HepG2 (cell line): ENCODE results near the gene KHNYN. TPM values are rescaled to one million over a fixed set of nuclear protein-coding genes. Genes with fewer than 3 reads are reported as not detected.

Experiments
- AGO1 ChIP-seq: fragments of 200-400 bp; formaldehyde crosslinking; IDR thresholded peaks from 2 replicates; pipeline ENCODE4 v1.6.1; 2017; ENCODE audit warnings: mild to moderate bottlenecking, low read depth, low read length, moderate library complexity; ENCODE audit not compliant: poor library complexity, severe bottlenecking
- HOXA7 ChIP-seq: sonication (generic); formaldehyde crosslinking; IDR thresholded peaks from 2 replicates; pipeline ENCODE4 v1.8.1; 2022; ENCODE audit warnings: mild to moderate bottlenecking, missing genetic modification reagents, moderate library complexity
- KAT7 ChIP-seq: IDR thresholded peaks from 2 replicates; pipeline ENCODE4 v1.6.1; 2018; ENCODE audit warnings: borderline replicate concordance, missing compliant biosample characterization
- LCORL ChIP-seq, 2 experiments: fragments of 450-650 bp in 1 of 2; sonication (generic) in 1 of 2; formaldehyde crosslinking in 1 of 2; IDR thresholded peaks; 2 replicates each; pipeline versions ENCODE4 v1.5.0 to v1.6.1; 2017 to 2020; ENCODE audit warnings: antibody characterized with exemption in 1 of 2, missing genetic modification reagents in 1 of 2
- MYC ChIP-seq: sonication (generic); formaldehyde crosslinking; IDR thresholded peaks from 2 replicates; pipeline ENCODE4 v1.9.0; 2021; ENCODE audit warnings: missing genetic modification reagents, borderline replicate concordance
- NR2F6 ChIP-seq, 2 experiments: IDR thresholded peaks; 2 replicates each; pipeline ENCODE4 v1.6.1; 2016; ENCODE audit warnings: antibody characterized with exemption in 1 of 2, mild to moderate bottlenecking in 1 of 2
- SMC3 ChIP-seq: IDR thresholded peaks from 2 replicates; pipeline ENCODE4 v1.6.1; 2011; ENCODE audit warnings: low read length, improper control_type of control experiment
- SNAPC5 ChIP-seq: sonication (generic); formaldehyde crosslinking; IDR thresholded peaks from 2 replicates; pipeline ENCODE4 v1.8.1; 2023; ENCODE audit warnings: mild to moderate bottlenecking, missing genetic modification reagents, borderline replicate concordance
- TFE3 ChIP-seq: IDR thresholded peaks from 2 replicates; pipeline ENCODE4 v1.6.1; 2016
- ZBTB39 ChIP-seq: sonication (generic); formaldehyde crosslinking; IDR thresholded peaks from 2 replicates; pipeline ENCODE4 v1.5.0; 2020; ENCODE audit warnings: missing genetic modification reagents
- ZNF318 ChIP-seq: sonication (generic); formaldehyde crosslinking; IDR thresholded peaks from 2 replicates; pipeline ENCODE4 v1.4.0; 2020; ENCODE audit warnings: mild to moderate bottlenecking, missing genetic modification reagents
- ZNF333 ChIP-seq: sonication (generic); formaldehyde crosslinking; IDR thresholded peaks from 2 replicates; pipeline ENCODE4 v1.4.0; 2020; ENCODE audit warnings: mild to moderate bottlenecking, missing genetic modification reagents, borderline replicate concordance
- ZNF530 ChIP-seq: sonication (generic); formaldehyde crosslinking; IDR thresholded peaks from 2 replicates; pipeline ENCODE4 v1.5.0; 2020; ENCODE audit warnings: low read depth, mild to moderate bottlenecking, missing genetic modification reagents
- ZNF75D ChIP-seq: sonication (generic); formaldehyde crosslinking; IDR thresholded peaks from 2 replicates; pipeline ENCODE4 v1.8.1; 2023; ENCODE audit warnings: missing genetic modification reagents, mild to moderate bottlenecking, borderline replicate concordance
- polyA plus RNA-seq, 8 experiments: library from polyadenylated mRNA; depleted of rRNA in 3 of 8; stranded (reverse) in 7 of 8; unstranded in 1 of 8; fragments of >200 nt; fragmentation: Illumina TruSeq in 4 of 8; extraction: Trizol in 4 of 8; gene quantifications; 2 replicates each; pipeline versions ENCODE4 v1.2.1 to v1.2.3, GENCODE V29; 2011 to 2016; ENCODE audit warnings: low read depth in 4 of 8, missing spikeins in 1 of 8, mixed read lengths in 1 of 8; ENCODE audit not compliant: insufficient read depth in 1 of 8
- total RNA-seq, 5 experiments: library from RNA; depleted of rRNA; stranded (reverse); fragments of >200 nt; fragmentation: Illumina TruSeq; extraction: Trizol; gene quantifications; 2 replicates each; pipeline ENCODE4 v1.2.3, GENCODE V29; 2016; ENCODE audit warnings: low read depth in 1 of 5

KHNYN gene
- total and polyA plus RNA-seq, 2 of the 13 experiments (the other 11 are each of a cell fraction or from before 2014, with no cell fraction given): 52.8 to 75.7 TPM

- TF ChIP-seq AGO1 (no peak), SNAPC5 (CRISPR knock-in tag) (no peak), ZNF75D (no peak), MYC (CRISPR knock-in tag) (peak; percentile 34; the same call in 1 of the 2 replicates), HOXA7 (0 out of 2 replicates have a peak, but pooled peaks have one; percentile 27), ZNF333 (CRISPR knock-in tag) (peak; percentile 62; the same call in 1 of the 2 replicates), SMC3 (no peak), ZNF530 (no peak), KAT7 (CRISPR knock-in tag) (no peak), TFE3 (no peak), ZNF318 (CRISPR knock-in tag) (no peak), ZBTB39 (no peak), NR2F6 (IDR thresholded peaks at IDR 0.05) (no peak), NR2F6 (CRISPR knock-in tag; IDR thresholded peaks at IDR 0.05) (no peak), LCORL (IDR thresholded peaks at IDR 0.05) (no peak), LCORL (CRISPR knock-in tag; IDR thresholded peaks at IDR 0.05) (peak; percentile 49; the same call in 1 of the 2 replicates)
Measured at GRCh38 chr14:24398653-24399446, 30.9 kb upstream of the KHNYN start, which contains the start of gene NYNRIN (continued).
